ENCODE results near the gene CLEC16A.

The CLEC16A gene, protein sequence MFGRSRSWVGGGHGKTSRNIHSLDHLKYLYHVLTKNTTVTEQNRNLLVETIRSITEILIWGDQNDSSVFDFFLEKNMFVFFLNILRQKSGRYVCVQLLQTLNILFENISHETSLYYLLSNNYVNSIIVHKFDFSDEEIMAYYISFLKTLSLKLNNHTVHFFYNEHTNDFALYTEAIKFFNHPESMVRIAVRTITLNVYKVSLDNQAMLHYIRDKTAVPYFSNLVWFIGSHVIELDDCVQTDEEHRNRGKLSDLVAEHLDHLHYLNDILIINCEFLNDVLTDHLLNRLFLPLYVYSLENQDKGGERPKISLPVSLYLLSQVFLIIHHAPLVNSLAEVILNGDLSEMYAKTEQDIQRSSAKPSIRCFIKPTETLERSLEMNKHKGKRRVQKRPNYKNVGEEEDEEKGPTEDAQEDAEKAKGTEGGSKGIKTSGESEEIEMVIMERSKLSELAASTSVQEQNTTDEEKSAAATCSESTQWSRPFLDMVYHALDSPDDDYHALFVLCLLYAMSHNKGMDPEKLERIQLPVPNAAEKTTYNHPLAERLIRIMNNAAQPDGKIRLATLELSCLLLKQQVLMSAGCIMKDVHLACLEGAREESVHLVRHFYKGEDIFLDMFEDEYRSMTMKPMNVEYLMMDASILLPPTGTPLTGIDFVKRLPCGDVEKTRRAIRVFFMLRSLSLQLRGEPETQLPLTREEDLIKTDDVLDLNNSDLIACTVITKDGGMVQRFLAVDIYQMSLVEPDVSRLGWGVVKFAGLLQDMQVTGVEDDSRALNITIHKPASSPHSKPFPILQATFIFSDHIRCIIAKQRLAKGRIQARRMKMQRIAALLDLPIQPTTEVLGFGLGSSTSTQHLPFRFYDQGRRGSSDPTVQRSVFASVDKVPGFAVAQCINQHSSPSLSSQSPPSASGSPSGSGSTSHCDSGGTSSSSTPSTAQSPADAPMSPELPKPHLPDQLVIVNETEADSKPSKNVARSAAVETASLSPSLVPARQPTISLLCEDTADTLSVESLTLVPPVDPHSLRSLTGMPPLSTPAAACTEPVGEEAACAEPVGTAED

DNA sequence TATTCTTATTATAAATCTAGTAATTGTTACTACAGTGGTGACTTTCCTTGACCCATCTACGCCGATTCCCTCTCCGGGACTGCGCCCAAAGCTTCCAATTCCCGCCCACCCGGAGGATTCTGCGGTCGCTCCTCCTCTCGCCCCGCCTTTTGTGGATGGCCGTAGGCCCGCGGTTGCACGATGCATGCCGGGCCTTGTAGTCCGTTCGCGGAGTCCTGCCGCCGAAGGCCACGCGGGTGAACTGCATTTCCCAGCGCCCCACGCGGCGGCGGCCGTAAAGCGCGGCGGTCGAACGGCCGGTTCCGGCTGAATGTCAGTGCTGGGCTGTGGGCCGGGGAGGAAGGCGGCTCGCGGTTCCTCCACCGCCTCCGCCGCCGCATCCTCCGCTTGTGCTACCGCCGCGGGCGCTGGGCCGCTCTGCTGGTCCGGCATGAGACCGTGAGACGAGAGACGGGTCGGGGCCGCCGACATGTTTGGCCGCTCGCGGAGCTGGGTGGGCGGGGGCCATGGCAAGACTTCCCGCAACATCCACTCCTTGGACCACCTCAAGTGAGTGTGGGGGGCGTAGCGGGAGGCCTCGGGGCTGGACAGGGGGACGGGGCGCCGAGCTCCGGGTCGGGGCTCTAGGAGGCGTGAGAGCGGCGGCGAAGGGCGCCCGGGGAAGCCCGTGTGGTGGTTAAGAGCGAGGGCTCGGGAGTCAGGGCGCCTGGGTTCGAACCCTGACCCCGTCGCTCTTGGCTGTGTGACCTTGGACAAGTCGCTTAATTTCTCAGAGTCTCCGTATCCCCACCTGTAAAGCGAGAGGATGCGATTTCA is at the start of gene CLEC16A:
Gene CLEC16A (plus strand): TSS at position 316 of the 816 bp plus-strand sequence. CDS start 154 bp downstream, at position 470.
- peak; percentile 98 for DNase-seq

DNA sequence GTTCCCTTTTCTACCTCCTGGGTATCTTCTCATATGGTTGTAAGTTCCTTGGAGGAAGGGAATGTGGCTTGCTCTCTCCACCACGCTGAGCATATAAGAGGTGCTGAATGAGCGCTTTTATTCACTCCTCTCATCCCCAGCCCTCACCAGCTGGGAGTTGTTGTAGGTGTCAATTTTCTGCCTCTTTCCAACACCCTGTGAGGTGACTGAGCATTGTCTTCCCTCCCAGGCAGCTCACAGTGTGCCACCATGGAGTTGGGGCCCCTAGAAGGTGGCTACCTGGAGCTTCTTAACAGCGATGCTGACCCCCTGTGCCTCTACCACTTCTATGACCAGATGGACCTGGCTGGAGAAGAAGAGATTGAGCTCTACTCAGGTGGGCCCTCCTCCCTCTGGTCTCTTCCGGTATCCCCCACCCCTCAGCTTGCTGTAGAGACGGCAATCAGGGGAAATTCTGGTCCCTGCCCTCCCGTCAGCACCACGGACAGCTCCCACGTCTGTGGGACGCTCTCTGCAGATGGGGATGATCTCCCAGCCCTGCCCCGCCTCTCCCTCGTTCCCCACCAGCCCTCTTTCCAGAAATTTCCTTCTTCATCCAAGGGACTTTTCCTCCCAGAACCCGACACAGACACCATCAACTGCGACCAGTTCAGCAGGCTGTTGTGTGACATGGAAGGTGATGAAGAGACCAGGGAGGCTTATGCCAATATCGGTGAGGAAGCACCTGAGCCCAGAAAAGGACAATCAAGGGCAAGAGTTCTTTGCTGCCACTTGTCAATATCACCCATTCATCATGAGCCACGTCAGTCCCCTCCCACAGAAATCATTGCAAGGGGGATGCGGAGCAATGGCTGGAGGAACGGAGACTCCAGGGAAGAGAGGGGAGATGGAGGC is 49.1 kb upstream of the CLEC16A start:
- DNase-seq = peak; percentile 48

DNA sequence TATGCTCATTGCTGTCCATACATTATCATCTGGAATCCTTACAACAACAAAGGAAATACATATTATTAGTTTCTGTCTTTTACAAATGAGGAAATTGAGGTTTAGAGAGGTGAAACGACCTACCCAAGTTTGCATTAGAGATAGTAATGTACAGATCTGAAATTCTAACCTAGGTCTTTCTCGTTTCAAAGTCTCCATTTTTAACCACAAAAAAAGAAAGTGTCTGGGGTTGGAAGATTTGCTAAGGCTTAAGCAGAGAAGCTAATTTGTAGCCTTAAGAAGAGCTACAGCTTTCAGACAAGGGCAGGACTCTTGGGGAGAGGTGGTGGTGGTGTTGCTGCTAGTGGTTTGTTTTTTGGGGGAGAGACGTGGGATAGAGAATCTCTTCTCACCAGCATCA is 48.2 kb upstream of the CLEC16A start:
- DNase-seq = no peak

DNA sequence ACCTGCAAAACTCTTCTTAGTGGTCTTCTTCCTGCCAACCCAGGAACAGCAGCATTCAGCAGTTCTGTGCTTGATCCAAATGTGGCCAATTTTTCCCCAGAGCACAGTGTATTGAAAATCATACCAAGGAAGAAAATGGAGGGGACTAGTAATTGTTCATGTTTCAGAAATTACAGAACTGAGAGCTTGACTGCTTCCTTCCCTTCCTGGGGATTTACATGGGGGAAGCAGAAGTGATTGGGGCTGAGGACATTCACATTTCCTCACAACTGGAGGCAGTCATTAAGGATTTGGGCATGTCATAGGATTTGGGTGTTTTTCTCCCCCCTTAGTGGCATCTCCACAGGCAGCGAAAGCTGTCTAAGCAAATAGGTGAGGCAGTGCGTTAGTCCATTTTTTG is 47.6 kb upstream of the CLEC16A start:
- DNase-seq = no peak

DNA sequence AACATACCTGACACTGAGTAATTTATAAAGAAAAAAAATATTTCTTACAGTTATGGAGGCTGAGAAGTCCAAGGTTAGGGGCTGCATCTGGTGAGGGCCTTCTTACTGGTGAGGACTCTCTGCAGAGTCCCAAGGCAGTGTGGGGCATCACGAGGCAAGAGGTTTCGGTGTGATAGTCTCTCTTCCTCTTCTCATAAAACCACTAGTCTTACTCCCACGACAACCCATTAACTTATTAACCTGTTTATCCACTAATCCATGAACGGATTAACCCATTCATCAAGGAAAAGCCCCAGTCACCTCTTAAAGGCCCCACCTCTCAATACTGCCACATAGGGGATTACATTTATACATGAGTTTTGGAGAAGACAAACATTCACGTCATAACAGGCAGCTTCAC is 47.2 kb upstream of the CLEC16A start:
- DNase-seq = no peak

DNA sequence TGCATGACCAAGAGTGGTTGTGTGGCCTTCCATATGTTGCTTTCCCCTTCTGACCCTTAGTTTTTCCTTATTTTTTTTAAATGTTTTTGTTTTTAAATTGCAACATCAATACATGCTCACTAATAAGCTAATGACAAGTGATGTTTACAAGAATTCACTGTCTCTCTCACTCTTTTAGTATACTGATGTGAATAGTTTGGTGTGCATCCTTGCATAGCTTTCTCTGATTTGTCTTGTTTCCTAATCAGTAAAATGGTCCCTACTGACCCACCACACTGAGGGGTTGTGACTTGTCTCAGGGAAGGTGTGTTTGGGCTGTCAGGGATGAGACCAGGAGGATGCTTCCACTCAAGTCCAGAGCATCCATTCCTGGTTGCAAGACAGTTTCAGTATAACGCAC is 41.4 kb upstream of the CLEC16A start:
- DNase-seq = no peak

DNA sequence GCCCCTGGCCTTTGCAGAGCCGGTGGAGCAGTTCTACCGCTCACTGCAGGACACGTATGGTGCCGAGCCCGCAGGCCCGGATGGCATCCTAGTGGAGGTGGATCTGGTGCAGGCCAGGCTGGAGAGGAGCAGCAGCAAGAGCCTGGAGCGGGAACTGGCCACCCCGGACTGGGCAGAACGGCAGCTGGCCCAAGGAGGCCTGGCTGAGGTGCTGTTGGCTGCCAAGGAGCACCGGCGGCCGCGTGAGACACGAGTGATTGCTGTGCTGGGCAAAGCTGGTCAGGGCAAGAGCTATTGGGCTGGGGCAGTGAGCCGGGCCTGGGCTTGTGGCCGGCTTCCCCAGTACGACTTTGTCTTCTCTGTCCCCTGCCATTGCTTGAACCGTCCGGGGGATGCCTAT is 37.9 kb upstream of the CLEC16A start:
- no peak for DNase-seq

DNA sequence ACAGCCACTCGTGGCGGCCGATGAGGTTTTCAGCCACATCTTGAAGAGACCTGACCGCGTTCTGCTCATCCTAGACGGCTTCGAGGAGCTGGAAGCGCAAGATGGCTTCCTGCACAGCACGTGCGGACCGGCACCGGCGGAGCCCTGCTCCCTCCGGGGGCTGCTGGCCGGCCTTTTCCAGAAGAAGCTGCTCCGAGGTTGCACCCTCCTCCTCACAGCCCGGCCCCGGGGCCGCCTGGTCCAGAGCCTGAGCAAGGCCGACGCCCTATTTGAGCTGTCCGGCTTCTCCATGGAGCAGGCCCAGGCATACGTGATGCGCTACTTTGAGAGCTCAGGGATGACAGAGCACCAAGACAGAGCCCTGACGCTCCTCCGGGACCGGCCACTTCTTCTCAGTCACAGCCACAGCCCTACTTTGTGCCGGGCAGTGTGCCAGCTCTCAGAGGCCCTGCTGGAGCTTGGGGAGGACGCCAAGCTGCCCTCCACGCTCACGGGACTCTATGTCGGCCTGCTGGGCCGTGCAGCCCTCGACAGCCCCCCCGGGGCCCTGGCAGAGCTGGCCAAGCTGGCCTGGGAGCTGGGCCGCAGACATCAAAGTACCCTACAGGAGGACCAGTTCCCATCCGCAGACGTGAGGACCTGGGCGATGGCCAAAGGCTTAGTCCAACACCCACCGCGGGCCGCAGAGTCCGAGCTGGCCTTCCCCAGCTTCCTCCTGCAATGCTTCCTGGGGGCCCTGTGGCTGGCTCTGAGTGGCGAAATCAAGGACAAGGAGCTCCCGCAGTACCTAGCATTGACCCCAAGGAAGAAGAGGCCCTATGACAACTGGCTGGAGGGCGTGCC is 37.2 kb upstream of the CLEC16A start:
- no peak for DNase-seq

DNA sequence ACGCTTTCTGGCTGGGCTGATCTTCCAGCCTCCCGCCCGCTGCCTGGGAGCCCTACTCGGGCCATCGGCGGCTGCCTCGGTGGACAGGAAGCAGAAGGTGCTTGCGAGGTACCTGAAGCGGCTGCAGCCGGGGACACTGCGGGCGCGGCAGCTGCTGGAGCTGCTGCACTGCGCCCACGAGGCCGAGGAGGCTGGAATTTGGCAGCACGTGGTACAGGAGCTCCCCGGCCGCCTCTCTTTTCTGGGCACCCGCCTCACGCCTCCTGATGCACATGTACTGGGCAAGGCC is 36.7 kb upstream of the CLEC16A start:
- DNase-seq = no peak

DNA sequence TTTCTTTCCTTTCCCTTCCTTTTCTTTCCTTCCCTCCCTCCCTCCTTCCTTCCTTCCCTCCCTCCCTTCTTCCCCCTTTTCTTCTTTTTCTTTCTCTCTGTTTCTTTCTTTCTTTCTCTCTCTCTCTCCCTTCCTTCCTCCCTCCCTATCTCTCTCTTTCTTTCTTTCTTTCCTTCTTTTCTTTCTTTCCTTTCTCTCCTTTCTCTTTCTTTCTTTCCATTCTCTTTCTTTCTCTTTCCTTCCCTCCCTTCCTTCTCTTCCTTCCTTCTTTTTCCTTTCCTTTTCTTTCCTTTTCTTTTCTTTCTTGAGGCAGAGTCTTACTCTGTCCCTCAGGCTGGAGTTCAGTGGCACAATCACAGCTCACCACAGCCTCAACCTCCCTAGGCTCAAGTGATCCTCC is 33.1 kb upstream of the CLEC16A start:
- no peak for DNase-seq

DNA sequence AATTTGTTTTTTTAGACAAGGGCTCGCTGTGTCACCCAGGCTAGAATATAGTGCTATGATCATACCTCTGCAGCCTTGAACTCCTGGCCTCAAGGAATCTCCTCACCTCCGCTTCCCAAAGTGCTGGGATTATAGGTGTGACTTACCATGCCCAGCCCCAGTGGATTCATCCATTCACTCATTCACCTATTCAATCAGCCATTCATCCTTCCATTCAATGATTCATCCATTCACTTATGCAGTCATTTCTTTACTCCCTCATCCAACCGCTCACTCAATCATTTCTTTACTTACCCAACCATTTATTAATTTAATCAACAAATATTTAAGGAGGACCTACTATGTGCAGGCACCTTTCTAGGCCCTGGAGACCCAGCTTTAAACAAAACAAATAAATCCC is 27.8 kb upstream of the CLEC16A start:
- no peak for DNase-seq

DNA sequence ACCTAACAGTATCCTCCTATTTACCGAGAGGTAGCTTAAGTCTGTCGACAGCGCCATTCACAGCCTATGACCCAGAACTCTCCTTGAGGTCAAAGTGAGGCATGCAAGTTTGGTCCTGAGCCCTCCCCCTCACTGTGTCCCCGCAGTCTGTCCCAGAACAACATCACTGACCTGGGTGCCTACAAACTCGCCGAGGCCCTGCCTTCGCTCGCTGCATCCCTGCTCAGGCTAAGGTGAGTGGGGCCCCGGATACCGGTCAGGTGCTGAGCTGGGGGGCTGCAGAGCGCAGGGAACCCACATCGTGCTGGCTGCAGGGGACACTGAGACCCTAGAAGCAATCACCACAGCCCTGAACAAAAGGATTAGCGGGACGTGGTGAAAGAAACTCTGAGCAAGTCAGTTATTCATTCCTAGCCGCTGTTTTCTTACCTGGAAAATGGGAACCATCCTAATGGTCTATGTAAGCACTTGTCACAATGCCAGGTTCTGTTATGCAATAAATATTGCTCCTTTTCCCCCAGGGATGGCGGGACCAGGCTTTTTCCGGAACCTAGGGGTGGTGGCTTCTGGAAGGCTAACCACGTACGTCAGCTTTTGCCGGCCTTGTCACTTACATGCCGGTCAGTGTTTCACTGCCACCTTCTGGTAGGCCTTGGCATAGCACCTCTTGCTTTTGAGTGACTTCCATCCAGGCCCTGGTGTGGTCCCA is 25.9 kb upstream of the CLEC16A start:
- DNase-seq = peak; percentile 90

DNA sequence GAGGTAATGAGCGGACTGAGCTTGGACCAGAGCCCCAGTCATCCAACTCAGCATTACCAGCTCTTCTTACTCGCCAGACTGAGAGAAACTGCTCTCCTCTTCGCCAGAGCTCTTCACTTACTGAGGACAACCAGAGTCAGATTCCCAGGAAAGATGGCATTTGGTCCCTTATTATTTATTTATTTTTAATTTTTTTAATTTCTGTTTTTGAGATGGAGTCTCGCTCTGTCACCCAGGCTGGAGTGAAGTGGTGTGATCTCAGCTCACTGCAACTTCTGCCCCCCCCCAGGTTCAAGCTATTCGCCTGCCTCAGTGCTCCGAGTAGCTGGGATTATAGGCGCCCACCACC is 25.4 kb upstream of the CLEC16A start:
- DNase-seq = no peak

DNA sequence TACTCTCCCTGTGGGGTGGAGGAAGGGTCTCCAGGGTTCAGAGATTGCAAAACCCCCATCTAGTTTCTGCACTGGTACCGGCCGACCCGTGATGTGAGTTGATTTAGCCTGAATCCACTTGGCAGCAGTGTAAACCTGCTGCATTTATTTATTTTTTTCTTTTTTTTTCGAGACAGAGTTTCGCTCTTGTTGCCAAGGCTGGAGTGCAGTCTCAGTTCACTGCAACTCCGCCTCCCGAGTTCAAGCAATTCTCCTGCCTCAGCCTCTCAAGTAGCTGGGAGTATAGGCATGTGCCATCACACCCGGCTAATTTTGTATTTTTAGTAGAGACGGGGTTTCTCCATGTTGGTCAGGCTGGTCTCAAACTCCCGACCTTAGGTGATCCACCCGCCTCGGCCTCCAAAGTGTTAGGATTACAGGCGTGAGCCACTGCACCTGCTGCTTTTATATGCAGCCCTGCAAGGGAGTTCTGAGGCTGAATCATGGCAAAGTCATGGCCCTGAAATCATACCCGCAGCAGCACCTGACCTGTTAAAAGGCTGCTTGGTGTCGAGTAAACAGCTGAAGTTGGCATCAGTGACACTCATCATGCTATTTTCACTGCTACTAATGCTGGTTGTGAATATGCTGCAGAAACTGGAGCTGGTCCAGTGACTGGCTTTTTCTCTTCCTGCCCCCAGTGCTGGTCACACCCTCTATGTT is 23.5 kb upstream of the CLEC16A start:
- no peak for DNase-seq

DNA sequence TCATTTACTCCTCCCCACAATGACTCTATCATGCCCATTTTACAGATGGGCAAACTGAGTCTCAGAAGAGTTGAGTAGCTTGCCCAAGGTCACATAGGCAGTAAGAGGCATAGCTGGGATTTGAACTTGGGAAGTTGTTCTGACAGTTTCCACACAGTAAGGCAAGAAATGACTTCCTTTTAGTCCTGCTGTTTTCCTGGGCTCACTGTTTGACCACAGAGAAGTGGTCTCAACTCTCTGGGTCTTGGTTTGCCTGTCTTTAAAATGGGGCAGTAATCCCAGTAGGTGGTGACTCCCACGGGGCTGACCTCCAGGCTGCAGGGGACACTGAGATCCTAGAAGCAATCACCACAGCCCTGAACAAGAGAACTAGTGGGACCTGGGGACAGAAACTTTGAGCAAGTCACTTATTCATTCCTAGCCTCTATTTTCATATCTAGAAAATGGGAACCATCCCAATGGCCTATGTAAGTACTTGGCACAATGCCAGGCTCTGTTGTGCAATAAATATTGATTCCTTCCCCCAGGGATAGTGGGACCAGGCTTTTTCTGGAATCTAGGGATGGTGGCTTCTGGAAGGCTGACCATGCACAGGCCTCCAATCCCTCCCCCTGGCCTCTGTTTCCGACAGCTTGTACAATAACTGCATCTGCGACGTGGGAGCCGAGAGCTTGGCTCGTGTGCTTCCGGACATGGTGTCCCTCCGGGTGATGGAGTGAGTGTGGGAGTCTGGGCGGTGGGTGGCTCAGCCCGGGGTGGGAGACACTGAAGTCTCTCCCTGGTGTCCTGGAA is 22.6 kb upstream of the CLEC16A start:
- no peak for DNase-seq

DNA sequence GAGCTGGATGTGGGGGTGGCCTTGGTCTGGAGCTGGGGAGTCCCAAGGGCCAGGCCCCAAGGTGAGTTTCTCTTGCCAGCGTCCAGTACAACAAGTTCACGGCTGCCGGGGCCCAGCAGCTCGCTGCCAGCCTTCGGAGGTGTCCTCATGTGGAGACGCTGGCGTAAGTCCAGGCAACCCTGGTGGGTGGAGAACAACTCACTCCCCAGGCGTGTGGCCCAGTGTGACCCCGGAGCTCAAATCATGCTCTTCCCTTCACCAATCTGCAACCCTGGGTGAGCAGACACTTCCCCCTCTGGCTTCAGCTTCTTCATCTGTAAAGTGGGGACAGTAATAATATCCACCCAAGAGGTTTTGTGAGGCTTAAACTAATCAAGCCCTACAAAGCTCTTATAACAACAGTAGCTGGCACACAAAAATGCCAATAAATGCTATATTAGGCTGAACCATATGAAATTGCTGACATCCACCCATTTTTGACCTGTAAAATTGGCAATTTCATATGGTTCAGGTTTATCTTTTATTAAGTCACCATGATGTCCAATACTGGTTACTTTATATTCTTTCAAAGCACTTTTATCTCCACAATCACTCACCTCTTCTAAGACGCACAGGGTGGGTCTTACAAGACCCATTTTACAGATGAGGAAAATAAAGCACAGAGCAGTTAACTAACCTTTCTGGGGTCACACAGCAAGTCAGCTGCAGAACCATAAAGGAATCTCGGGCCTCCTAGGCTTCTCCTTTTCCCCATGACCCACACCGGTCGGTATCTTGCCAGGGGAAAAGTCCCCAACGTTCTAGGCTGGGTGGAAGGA is 21.8 kb upstream of the CLEC16A start:
- no peak for DNase-seq

DNA sequence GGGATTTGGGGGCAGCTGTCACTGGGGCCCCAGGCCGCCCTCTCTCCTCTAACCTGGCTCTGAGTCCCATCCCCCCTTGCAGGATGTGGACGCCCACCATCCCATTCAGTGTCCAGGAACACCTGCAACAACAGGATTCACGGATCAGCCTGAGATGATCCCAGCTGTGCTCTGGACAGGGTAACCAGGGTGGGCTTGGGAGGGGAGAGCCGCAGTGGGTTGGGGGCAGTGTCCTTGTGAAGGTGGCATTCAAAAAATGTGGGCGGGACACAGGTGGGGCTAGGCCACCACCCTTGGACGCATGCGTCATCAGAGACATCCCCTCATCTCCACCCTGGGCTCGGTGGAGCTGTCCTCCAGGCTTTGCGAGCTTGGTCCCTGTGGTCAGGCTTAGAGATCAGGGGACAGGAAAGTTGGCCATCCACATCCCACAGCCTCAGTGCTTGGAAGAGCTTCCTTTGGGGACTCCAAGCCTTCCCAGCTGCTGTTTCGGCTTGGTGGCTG is 21.2 kb upstream of the CLEC16A start:
- no peak for DNase-seq
